ENCODE data around the gene CGREF1.

GRCh38 chr2:27076323-27076722 is 42.6 kb downstream of the CGREF1 start:
- TF ChIP-seq CTCF (IDR thresholded peaks at IDR 0.05) (no peak), POLR2A (IDR thresholded peaks at IDR 0.05) (no peak), POLR2AphosphoS5 (IDR thresholded peaks at IDR 0.05) (no peak)

All from sigmoid colon (tissue), 4 donors.